Amniotic epithelial cell (primary cell): ENCODE data around the gene ASTL.

ENCODE experiments used
- DNase-seq: peaks from one replicate; pipeline ENCODE4 v3.0.0-alpha.2; 2010; ENCODE audit warnings: low read depth

ASTL gene

GRCh38 chr2:96159084-96159830 lies 21.0 kb upstream of the ASTL start:
- no peak for DNase-seq

GRCh38 chr2:96158554-96158940 lies 20.2 kb upstream of the ASTL start:
- DNase-seq = no peak

- DNase-seq = no peak
These were observed 19.6 kb upstream of the ASTL start for GRCh38 chr2:96157649-96158553.

- no peak for DNase-seq
These were observed 18.8 kb upstream of the ASTL start for GRCh38 chr2:96156926-96157648.

- DNase-seq = no peak
These were observed 17.9 kb upstream of the ASTL start for GRCh38 chr2:96156011-96156820.

GRCh38 chr2:96154506-96155380 lies 16.4 kb upstream of the ASTL start:
- no peak for DNase-seq

- DNase-seq = no peak
These were observed 15.7 kb upstream of the ASTL start for GRCh38 chr2:96153991-96154431.

- DNase-seq = no peak
These were observed 15.0 kb upstream of the ASTL start for GRCh38 chr2:96153291-96153713.

GRCh38 chr2:96152304-96153161 lies 14.2 kb upstream of the ASTL start:
- DNase-seq = no peak

- DNase-seq = no peak
These were observed 13.4 kb upstream of the ASTL start for GRCh38 chr2:96151595-96152303.

GRCh38 chr2:96150791-96151594 lies 12.7 kb upstream of the ASTL start:
- DNase-seq = no peak

GRCh38 chr2:96150007-96150640 lies 11.8 kb upstream of the ASTL start:
- DNase-seq = no peak

- DNase-seq = peak; percentile 92
These were observed 10.3 kb upstream of the ASTL start for GRCh38 chr2:96148410-96149217.

GRCh38 chr2:96147593-96148201 lies 9.4 kb upstream of the ASTL start:
- no peak for DNase-seq

GRCh38 chr2:96146881-96147592 lies 8.7 kb upstream of the ASTL start:
- peak; percentile 33 for DNase-seq
